ENCODE data around the gene PTPRE.

Gene PTPRE

DNA sequence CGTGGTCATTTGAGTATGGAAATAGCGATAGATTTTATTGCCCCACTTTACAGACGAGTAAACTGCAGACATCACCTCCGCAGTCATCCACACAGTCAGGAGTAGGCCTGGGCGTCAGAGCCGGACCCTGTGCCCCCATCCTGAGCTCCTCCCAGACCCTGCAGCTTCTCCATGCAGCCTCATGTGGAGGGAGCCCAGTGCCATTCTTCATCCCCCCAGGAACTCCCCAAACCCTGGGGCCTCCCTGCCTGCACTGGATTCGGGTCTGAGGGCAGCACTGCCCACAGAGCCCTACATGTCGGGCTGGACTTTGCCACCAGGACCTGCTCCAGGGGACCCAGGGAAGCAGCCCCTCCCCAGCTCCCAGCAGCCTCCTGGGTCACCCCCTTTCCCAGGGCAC lies 118.5 kb downstream of the PTPRE start:
- no peaks in the 10 kb centered on the region for H3K9me3 ChIP-seq (ENCODE audit: control insufficient read depth, low read length)
- H3K27me3 ChIP-seq (replicated peaks; ENCODE audit: control insufficient read depth, insufficient read depth, low read length), result no peaks in the 10 kb centered on the region
- H3K36me3 ChIP-seq (ENCODE audit: control insufficient read depth, insufficient read depth, low read length, severe bottlenecking), result no peaks in the 10 kb centered on the region
- no peak overlapping the region for H3K4me3 ChIP-seq (ENCODE audit: low read length)
- no peak overlapping the region for H3K9ac ChIP-seq (ENCODE audit: low read length)
- DNase-seq (ENCODE audit: low read depth), result no peak
- no peaks in the 10 kb centered on the region for H3K4me1 ChIP-seq (ENCODE audit: control insufficient read depth, insufficient read depth, low read length)

- no peak overlapping the region for H3K4me3 ChIP-seq (ENCODE audit: low read length)
- no peak for DNase-seq (ENCODE audit: low read depth)
- no peaks in the 10 kb centered on the region for H3K9me3 ChIP-seq (ENCODE audit: control insufficient read depth, low read length)
- no peaks in the 10 kb centered on the region for H3K4me1 ChIP-seq (ENCODE audit: control insufficient read depth, insufficient read depth, low read length)
- H3K36me3 ChIP-seq (ENCODE audit: control insufficient read depth, insufficient read depth, low read length, severe bottlenecking), result no peaks in the 10 kb centered on the region
- no peak overlapping the region for H3K9ac ChIP-seq (ENCODE audit: low read length)
- no peaks in the 10 kb centered on the region for H3K27me3 ChIP-seq (replicated peaks; ENCODE audit: control insufficient read depth, insufficient read depth, low read length)
Observed at GRCh38 chr10:128025951-128026350, 119.0 kb downstream of the PTPRE start.

GRCh38 chr10:128026615-128027300 lies 119.9 kb downstream of the PTPRE start:
- H3K27me3 ChIP-seq (replicated peaks; ENCODE audit: control insufficient read depth, insufficient read depth, low read length), result no peaks in the 10 kb centered on the region
- no peak overlapping the region for H3K4me3 ChIP-seq (ENCODE audit: low read length)
- no peak overlapping the region for H3K9ac ChIP-seq (ENCODE audit: low read length)
- H3K4me1 ChIP-seq (ENCODE audit: control insufficient read depth, insufficient read depth, low read length), result no peaks in the 10 kb centered on the region
- DNase-seq (ENCODE audit: low read depth), result no peak
- H3K9me3 ChIP-seq (ENCODE audit: control insufficient read depth, low read length), result no peaks in the 10 kb centered on the region
- no peaks in the 10 kb centered on the region for H3K36me3 ChIP-seq (ENCODE audit: control insufficient read depth, insufficient read depth, low read length, severe bottlenecking)

- Histone ChIP-seq H3K36me3 (ENCODE audit: control insufficient read depth, insufficient read depth, low read length, severe bottlenecking) (no peaks in the 10 kb centered on the region), H3K27me3 (replicated peaks; ENCODE audit: control insufficient read depth, insufficient read depth, low read length) (no peaks in the 10 kb centered on the region), H3K4me3 (ENCODE audit: low read length) (no peak overlapping the region), H3K4me1 (ENCODE audit: control insufficient read depth, insufficient read depth, low read length) (no peaks in the 10 kb centered on the region), H3K9ac (ENCODE audit: low read length) (no peak overlapping the region), H3K9me3 (ENCODE audit: control insufficient read depth, low read length) (no peaks in the 10 kb centered on the region)
- DNase-seq (ENCODE audit: low read depth), result no peak
Observed at GRCh38 chr10:128027306-128027705, 120.4 kb downstream of the PTPRE start.

- H3K4me1 ChIP-seq (ENCODE audit: control insufficient read depth, insufficient read depth, low read length), result no peaks in the 10 kb centered on the region
- H3K4me3 ChIP-seq (ENCODE audit: low read length), result no peak overlapping the region
- H3K27me3 ChIP-seq (replicated peaks; ENCODE audit: control insufficient read depth, insufficient read depth, low read length), result no peaks in the 10 kb centered on the region
- no peak overlapping the region for H3K9ac ChIP-seq (ENCODE audit: low read length)
- DNase-seq (ENCODE audit: low read depth), result no peak
- H3K36me3 ChIP-seq (ENCODE audit: control insufficient read depth, insufficient read depth, low read length, severe bottlenecking), result no peaks in the 10 kb centered on the region
- H3K9me3 ChIP-seq (ENCODE audit: control insufficient read depth, low read length), result no peaks in the 10 kb centered on the region
Observed at GRCh38 chr10:128027822-128028507, 121.1 kb downstream of the PTPRE start.

DNA sequence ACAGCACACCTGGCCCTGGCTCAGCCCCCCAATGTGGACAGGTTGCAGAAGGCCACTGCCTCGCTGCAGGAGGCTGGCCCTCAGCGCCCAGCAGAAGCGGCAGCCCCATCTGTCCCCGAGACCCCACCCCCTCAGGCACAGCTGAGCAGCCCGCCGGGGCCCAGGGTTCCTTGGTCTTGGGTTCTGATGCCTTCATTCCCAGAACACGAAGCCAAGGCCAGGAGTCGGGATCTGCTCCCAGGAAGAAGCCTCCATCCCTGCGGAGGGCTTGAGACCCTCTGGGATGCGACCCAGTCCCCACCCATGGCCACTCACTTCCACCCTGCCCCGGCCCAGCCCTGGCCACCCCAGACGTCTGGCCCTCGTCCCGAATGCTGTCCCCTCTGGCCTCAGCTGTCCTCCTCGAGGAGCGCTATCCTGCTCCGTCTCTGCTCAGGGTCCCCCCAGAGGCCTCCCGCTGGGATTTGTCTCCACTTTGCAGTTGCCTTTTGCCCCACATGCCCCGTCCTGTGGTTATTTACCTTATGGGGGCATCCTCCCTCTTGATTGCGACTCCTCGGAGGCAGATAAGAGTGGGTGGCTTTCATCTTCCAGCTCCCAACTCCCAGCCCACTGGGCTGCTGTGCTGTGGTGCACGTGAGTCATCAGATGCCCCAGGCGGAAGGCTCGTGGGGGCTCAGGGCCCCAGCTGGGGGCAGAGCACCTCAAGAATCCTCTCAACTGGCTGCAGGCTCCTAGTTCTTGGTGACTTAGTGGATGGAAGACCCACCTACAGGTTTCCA lies 121.8 kb downstream of the PTPRE start:
- DNase-seq (ENCODE audit: low read depth), result no peak
- H3K4me3 ChIP-seq (ENCODE audit: low read length), result no peak overlapping the region
- no peaks in the 10 kb centered on the region for H3K36me3 ChIP-seq (ENCODE audit: control insufficient read depth, insufficient read depth, low read length, severe bottlenecking)
- no peaks in the 10 kb centered on the region for H3K9me3 ChIP-seq (ENCODE audit: control insufficient read depth, low read length)
- no peaks in the 10 kb centered on the region for H3K27me3 ChIP-seq (replicated peaks; ENCODE audit: control insufficient read depth, insufficient read depth, low read length)
- H3K9ac ChIP-seq (ENCODE audit: low read length), result no peak overlapping the region
- H3K4me1 ChIP-seq (ENCODE audit: control insufficient read depth, insufficient read depth, low read length), result no peaks in the 10 kb centered on the region

GRCh38 chr10:128029290-128029651 lies 122.4 kb downstream of the PTPRE start:
- no peak overlapping the region for H3K4me3 ChIP-seq (ENCODE audit: low read length)
- no peaks in the 10 kb centered on the region for H3K9me3 ChIP-seq (ENCODE audit: control insufficient read depth, low read length)
- H3K27me3 ChIP-seq (replicated peaks; ENCODE audit: control insufficient read depth, insufficient read depth, low read length), result no peaks in the 10 kb centered on the region
- H3K36me3 ChIP-seq (ENCODE audit: control insufficient read depth, insufficient read depth, low read length, severe bottlenecking), result no peaks in the 10 kb centered on the region
- no peak overlapping the region for H3K9ac ChIP-seq (ENCODE audit: low read length)
- H3K4me1 ChIP-seq (ENCODE audit: control insufficient read depth, insufficient read depth, low read length), result no peaks in the 10 kb centered on the region
- DNase-seq (ENCODE audit: low read depth), result no peak

DNA sequence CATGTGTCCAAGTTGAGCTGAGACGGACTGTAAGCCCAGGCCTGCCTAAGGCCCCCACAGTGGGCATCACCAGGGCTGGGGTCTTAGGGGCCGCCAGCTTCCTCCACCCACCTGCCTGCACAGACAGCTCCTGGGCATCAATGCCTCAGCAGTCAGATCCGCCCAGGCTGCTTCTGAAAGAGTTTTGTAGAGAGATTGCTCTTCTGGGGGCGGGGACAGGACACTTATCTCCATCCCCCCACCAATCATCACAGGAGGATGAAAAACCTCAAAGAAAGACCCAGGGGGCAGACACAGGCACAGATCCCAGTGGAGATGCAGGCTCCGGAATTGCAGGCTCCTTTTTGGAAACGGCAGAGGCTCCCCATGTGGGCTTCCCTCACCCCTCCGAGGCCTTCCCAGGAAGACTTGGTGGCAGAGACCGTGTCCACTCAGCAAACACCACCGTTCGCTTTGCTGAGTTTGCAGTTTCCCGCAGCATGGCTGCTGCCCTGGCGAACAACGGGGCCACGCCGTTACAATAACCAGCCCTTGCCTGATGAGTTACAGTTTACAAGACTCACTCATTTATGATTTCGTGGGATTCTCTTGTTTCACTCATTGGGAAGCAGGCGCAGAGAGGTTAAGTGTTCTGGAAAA lies 122.9 kb downstream of the PTPRE start:
- H3K27me3 ChIP-seq (replicated peaks; ENCODE audit: control insufficient read depth, insufficient read depth, low read length), result no peaks in the 10 kb centered on the region
- no peak overlapping the region for H3K9ac ChIP-seq (ENCODE audit: low read length)
- no peaks in the 10 kb centered on the region for H3K9me3 ChIP-seq (ENCODE audit: control insufficient read depth, low read length)
- no peak overlapping the region for H3K4me3 ChIP-seq (ENCODE audit: low read length)
- H3K36me3 ChIP-seq (ENCODE audit: control insufficient read depth, insufficient read depth, low read length, severe bottlenecking), result no peaks in the 10 kb centered on the region
- H3K4me1 ChIP-seq (ENCODE audit: control insufficient read depth, insufficient read depth, low read length), result no peaks in the 10 kb centered on the region
- no peak for DNase-seq (ENCODE audit: low read depth)

- Histone ChIP-seq H3K4me1 (ENCODE audit: control insufficient read depth, insufficient read depth, low read length) (no peaks in the 10 kb centered on the region), H3K4me3 (ENCODE audit: low read length) (no peak overlapping the region), H3K27me3 (replicated peaks; ENCODE audit: control insufficient read depth, insufficient read depth, low read length) (no peaks in the 10 kb centered on the region), H3K36me3 (ENCODE audit: control insufficient read depth, insufficient read depth, low read length, severe bottlenecking) (no peaks in the 10 kb centered on the region), H3K9ac (ENCODE audit: low read length) (no peak overlapping the region), H3K9me3 (ENCODE audit: control insufficient read depth, low read length) (no peaks in the 10 kb centered on the region)
- no peak for DNase-seq (ENCODE audit: low read depth)
Observed at GRCh38 chr10:128030498-128031072, 123.7 kb downstream of the PTPRE start.

GRCh38 chr10:128031216-128031615 lies 124.3 kb downstream of the PTPRE start:
- H3K36me3 ChIP-seq (ENCODE audit: control insufficient read depth, insufficient read depth, low read length, severe bottlenecking), result no peaks in the 10 kb centered on the region
- no peaks in the 10 kb centered on the region for H3K27me3 ChIP-seq (replicated peaks; ENCODE audit: control insufficient read depth, insufficient read depth, low read length)
- no peak for DNase-seq (ENCODE audit: low read depth)
- H3K4me3 ChIP-seq (ENCODE audit: low read length), result no peak overlapping the region
- H3K4me1 ChIP-seq (ENCODE audit: control insufficient read depth, insufficient read depth, low read length), result no peaks in the 10 kb centered on the region
- H3K9ac ChIP-seq (ENCODE audit: low read length), result no peak overlapping the region
- H3K9me3 ChIP-seq (ENCODE audit: control insufficient read depth, low read length), result no peaks in the 10 kb centered on the region

DNA sequence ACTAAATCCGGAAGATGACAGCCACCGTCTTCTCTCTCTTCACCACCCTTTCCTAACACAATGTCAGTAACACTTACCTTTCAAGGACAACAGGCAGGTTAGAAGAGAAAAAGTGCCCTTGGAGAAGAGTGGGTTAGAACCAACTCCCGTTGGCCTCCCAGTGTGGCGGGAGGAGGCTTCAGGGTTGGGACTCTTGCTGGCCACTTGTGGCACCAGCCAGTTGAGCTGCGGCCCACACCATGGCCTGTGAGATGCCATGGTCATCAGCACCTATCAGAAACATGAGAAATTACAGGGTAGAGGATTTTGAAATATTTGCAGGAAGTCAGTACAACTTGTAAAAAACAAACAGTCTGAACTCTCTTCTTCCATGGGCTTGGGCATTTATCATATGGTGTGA lies 125.6 kb downstream of the PTPRE start:
- Histone ChIP-seq H3K9me3 (ENCODE audit: control insufficient read depth, low read length) (no peaks in the 10 kb centered on the region), H3K4me1 (ENCODE audit: control insufficient read depth, insufficient read depth, low read length) (peaks cover 6% of the 10 kb centered on the region), H3K27me3 (replicated peaks; ENCODE audit: control insufficient read depth, insufficient read depth, low read length) (no peaks in the 10 kb centered on the region), H3K9ac (ENCODE audit: low read length) (no peak overlapping the region), H3K4me3 (ENCODE audit: low read length) (no peak overlapping the region), H3K36me3 (ENCODE audit: control insufficient read depth, insufficient read depth, low read length, severe bottlenecking) (no peaks in the 10 kb centered on the region)
- no peak for DNase-seq (ENCODE audit: low read depth)
